Activated CD8-positive, alpha-beta memory T cell treated with anti-CD3 and anti-CD28 coated beads, Interleukin-2, amount 10 ng/mL, durations not matched to agents 7 days and 5 days (primary cell): ENCODE data around the gene BMX. TPM values are rescaled to one million over a fixed set of nuclear protein-coding genes. Genes with fewer than 3 reads are reported as not detected.

Source experiments
- ATAC-seq: fragments of 150-1000 bp; cut with Tn5 transposase; one replicate; pipeline ENCODE4 v1.10.0; 2021; ENCODE audit warnings: moderate library complexity
- CTCF ChIA-PET: fragments of 350-600 bp; sonication (Branson Sonifier 250); formaldehyde crosslinking; loops from one replicate; lab custom pipeline; 2021; ENCODE audit warnings: antibody characterized with exemption; lab: Charles Lee
- DNase-seq: peaks from one replicate; pipeline ENCODE4 v3.0.0-alpha.2; 2020
- H3K27ac Mint-ChIP-seq: one replicate; pipeline ENCODE4 v1.8.0; 2021; ENCODE audit warnings: mild to moderate bottlenecking, mixed read lengths
- H3K27me3 Mint-ChIP-seq: one replicate; pipeline ENCODE4 v1.8.0; 2021; ENCODE audit warnings: mixed read lengths
- H3K36me3 Mint-ChIP-seq: one replicate; pipeline ENCODE4 v1.8.0; 2021; ENCODE audit warnings: mild to moderate bottlenecking, mixed read lengths
- H3K4me1 Mint-ChIP-seq: one replicate; pipeline ENCODE4 v1.8.0; 2021; ENCODE audit warnings: mixed read lengths
- H3K4me3 Mint-ChIP-seq: one replicate; pipeline ENCODE4 v1.8.0; 2021; ENCODE audit warnings: mild to moderate bottlenecking, moderate library complexity, mixed read lengths
- H3K9me3 Mint-ChIP-seq: one replicate; pipeline ENCODE4 v1.8.0; 2022; ENCODE audit warnings: low read depth, mixed read lengths
- total RNA-seq, 2 experiments: library from RNA; stranded (reverse); gene quantifications; one replicate each; pipeline ENCODE4 v1.2.3, GENCODE V29; 2021

Gene BMX
- total RNA-seq, 2 experiments from 2014 or later: not detected

GRCh38 chrX:15564981-15565579 lies 64.5 kb downstream of the BMX start:
- Mint-ChIP-seq H3K27me3 (peaks cover 9% of the 10 kb centered on the region), H3K4me3 (no peak overlapping the region), H3K4me1 (peaks cover 3% of the 10 kb centered on the region), H3K36me3 (no peaks in the 10 kb centered on the region), H3K27ac (no peak overlapping the region), H3K9me3 (no peaks in the 10 kb centered on the region)
- peak; percentile 47 for ATAC-seq
- CTCF ChIA-PET: interaction anchor here (1.0 kb wide), 2 partner anchors 69 to 72 kb away, joined by 3 to 5 read pairs; partner anchors contain the start of gene PIR
- DNase-seq: peak; percentile 48

GRCh38 chrX:15566244-15566643 lies 65.6 kb downstream of the BMX start:
- Mint-ChIP-seq H3K27me3 (peaks cover 9% of the 10 kb centered on the region), H3K27ac (no peak overlapping the region), H3K36me3 (no peaks in the 10 kb centered on the region), H3K4me1 (peaks cover 3% of the 10 kb centered on the region), H3K9me3 (no peaks in the 10 kb centered on the region), H3K4me3 (no peak overlapping the region)
- CTCF ChIA-PET: no interaction called here
- no peak for DNase-seq
- no peak for ATAC-seq

- H3K27me3 Mint-ChIP-seq: peaks cover 9% of the 10 kb centered on the region
- peaks cover 3% of the 10 kb centered on the region for H3K4me1 Mint-ChIP-seq
- no peak overlapping the region for H3K4me3 Mint-ChIP-seq
- H3K27ac Mint-ChIP-seq: no peak overlapping the region
- ATAC-seq (no peak), DNase-seq (no peak)
- CTCF ChIA-PET: no interaction called here
- no peaks in the 10 kb centered on the region for H3K9me3 Mint-ChIP-seq
- H3K36me3 Mint-ChIP-seq: no peaks in the 10 kb centered on the region
Measured at GRCh38 chrX:15567267-15567666, 66.7 kb downstream of the BMX start.

GRCh38 chrX:15567886-15568616 lies 67.4 kb downstream of the BMX start:
- CTCF ChIA-PET: no interaction called here
- H3K4me3 Mint-ChIP-seq: no peak overlapping the region
- DNase-seq (no peak), ATAC-seq (no peak)
- peaks cover 3% of the 10 kb centered on the region for H3K4me1 Mint-ChIP-seq
- H3K27me3 Mint-ChIP-seq: peaks cover 9% of the 10 kb centered on the region
- H3K36me3 Mint-ChIP-seq: no peaks in the 10 kb centered on the region
- H3K27ac Mint-ChIP-seq: no peak overlapping the region
- no peaks in the 10 kb centered on the region for H3K9me3 Mint-ChIP-seq

GRCh38 chrX:15570145-15570544 lies 69.5 kb downstream of the BMX start:
- DNase-seq (no peak), ATAC-seq (no peak)
- CTCF ChIA-PET: no interaction called here
- H3K36me3 Mint-ChIP-seq: no peaks in the 10 kb centered on the region
- H3K4me1 Mint-ChIP-seq: peaks cover 3% of the 10 kb centered on the region
- no peak overlapping the region for H3K27ac Mint-ChIP-seq
- H3K9me3 Mint-ChIP-seq: no peaks in the 10 kb centered on the region
- H3K4me3 Mint-ChIP-seq: no peak overlapping the region
- peaks cover 4% of the 10 kb centered on the region for H3K27me3 Mint-ChIP-seq

- Mint-ChIP-seq H3K36me3 (no peaks in the 10 kb centered on the region), H3K27ac (no peak overlapping the region), H3K4me1 (no peaks in the 10 kb centered on the region), H3K9me3 (no peaks in the 10 kb centered on the region), H3K27me3 (peaks cover 5% of the 10 kb centered on the region), H3K4me3 (no peak overlapping the region)
- DNase-seq: no peak
- CTCF ChIA-PET: no interaction called here
- ATAC-seq: no peak
Measured at GRCh38 chrX:15574017-15574416, 73.4 kb downstream of the BMX start.

GRCh38 chrX:15576019-15576418 lies 75.4 kb downstream of the BMX start:
- no peaks in the 10 kb centered on the region for H3K36me3 Mint-ChIP-seq
- no peak for DNase-seq
- ATAC-seq: no peak
- no peaks in the 10 kb centered on the region for H3K4me1 Mint-ChIP-seq
- no peak overlapping the region for H3K4me3 Mint-ChIP-seq
- CTCF ChIA-PET: no interaction called here
- no peak overlapping the region for H3K27ac Mint-ChIP-seq
- no peaks in the 10 kb centered on the region for H3K9me3 Mint-ChIP-seq
- H3K27me3 Mint-ChIP-seq: peaks cover 5% of the 10 kb centered on the region

GRCh38 chrX:15579778-15580747 lies 79.5 kb downstream of the BMX start:
- H3K36me3 Mint-ChIP-seq: no peaks in the 10 kb centered on the region
- H3K27me3 Mint-ChIP-seq: peaks cover 8% of the 10 kb centered on the region
- no peak for DNase-seq
- CTCF ChIA-PET: no interaction called here
- H3K9me3 Mint-ChIP-seq: no peaks in the 10 kb centered on the region
- H3K27ac Mint-ChIP-seq: no peak overlapping the region
- no peak overlapping the region for H3K4me3 Mint-ChIP-seq
- ATAC-seq: no peak
- no peaks in the 10 kb centered on the region for H3K4me1 Mint-ChIP-seq

GRCh38 chrX:15594371-15594770 lies 93.8 kb downstream of the BMX start:
- ATAC-seq (no peak), DNase-seq (no peak)
- CTCF ChIA-PET: no interaction called here
- no peak overlapping the region for H3K27ac Mint-ChIP-seq
- no peaks in the 10 kb centered on the region for H3K4me1 Mint-ChIP-seq
- no peaks in the 10 kb centered on the region for H3K9me3 Mint-ChIP-seq
- H3K4me3 Mint-ChIP-seq: no peak overlapping the region
- H3K27me3 Mint-ChIP-seq: peaks cover 17% of the 10 kb centered on the region
- no peaks in the 10 kb centered on the region for H3K36me3 Mint-ChIP-seq

- Mint-ChIP-seq H3K27ac (no peak overlapping the region), H3K27me3 (peaks cover 4% of the 10 kb centered on the region)
Measured at GRCh38 chrX:15598026-15598425, 97.4 kb downstream of the BMX start.

GRCh38 chrX:15599461-15599860 lies 98.9 kb downstream of the BMX start:
- Mint-ChIP-seq H3K9me3 (no peaks in the 10 kb centered on the region), H3K27ac (no peak overlapping the region), H3K36me3 (no peaks in the 10 kb centered on the region), H3K4me3 (no peak overlapping the region), H3K27me3 (peaks cover 3% of the 10 kb centered on the region), H3K4me1 (no peaks in the 10 kb centered on the region)
- DNase-seq (no peak), ATAC-seq (no peak)
- CTCF ChIA-PET: no interaction called here

More at GRCh38 chrX:15598026-15598425, 97.4 kb downstream of the BMX start:
- H3K4me1 Mint-ChIP-seq: no peaks in the 10 kb centered on the region
- no peak for ATAC-seq
- no peak for DNase-seq
- no peak overlapping the region for H3K4me3 Mint-ChIP-seq
- no peaks in the 10 kb centered on the region for H3K9me3 Mint-ChIP-seq
- CTCF ChIA-PET: no interaction called here
- no peaks in the 10 kb centered on the region for H3K36me3 Mint-ChIP-seq

GRCh38 chrX:15600049-15600448 lies 99.4 kb downstream of the BMX start:
- ATAC-seq (no peak), DNase-seq (no peak)
- no peaks in the 10 kb centered on the region for H3K36me3 Mint-ChIP-seq
- no peak overlapping the region for H3K27ac Mint-ChIP-seq
- H3K9me3 Mint-ChIP-seq: no peaks in the 10 kb centered on the region
- H3K27me3 Mint-ChIP-seq: peaks cover 3% of the 10 kb centered on the region
- H3K4me1 Mint-ChIP-seq: no peaks in the 10 kb centered on the region
- CTCF ChIA-PET: no interaction called here
- no peak overlapping the region for H3K4me3 Mint-ChIP-seq

- Mint-ChIP-seq H3K4me1 (no peaks in the 10 kb centered on the region), H3K4me3 (no peak within 1 kb of the TSS), H3K9me3 (no peaks in the 10 kb centered on the region), H3K36me3 (no peaks in the 10 kb centered on the region), H3K27me3 (peaks cover 3% of the 10 kb centered on the region), H3K27ac (no peak within 1 kb of the TSS)
- DNase-seq (no peak), ATAC-seq (no peak)
- CTCF ChIA-PET: no interaction called here
Measured at GRCh38 chrX:15600745-15601144, 100.1 kb downstream of the BMX start, which contains the start of gene ACE2. Gene ACE2 (minus strand): TSS chrX:15600960. CDS start chrX:15600911, 49 bp downstream.
